Activated CD4-positive, alpha-beta T cell treated with anti-CD3 and anti-CD28 coated beads, Interleukin-2, amount 50 U/mL, for 4 hours (primary cell): Measurements from ENCODE around the gene CTSD.

Experiments
- DNase-seq, 2 experiments: peaks; one replicate each; pipeline ENCODE4 v3.0.0-alpha.2; 2020

The CTSD gene

DNA sequence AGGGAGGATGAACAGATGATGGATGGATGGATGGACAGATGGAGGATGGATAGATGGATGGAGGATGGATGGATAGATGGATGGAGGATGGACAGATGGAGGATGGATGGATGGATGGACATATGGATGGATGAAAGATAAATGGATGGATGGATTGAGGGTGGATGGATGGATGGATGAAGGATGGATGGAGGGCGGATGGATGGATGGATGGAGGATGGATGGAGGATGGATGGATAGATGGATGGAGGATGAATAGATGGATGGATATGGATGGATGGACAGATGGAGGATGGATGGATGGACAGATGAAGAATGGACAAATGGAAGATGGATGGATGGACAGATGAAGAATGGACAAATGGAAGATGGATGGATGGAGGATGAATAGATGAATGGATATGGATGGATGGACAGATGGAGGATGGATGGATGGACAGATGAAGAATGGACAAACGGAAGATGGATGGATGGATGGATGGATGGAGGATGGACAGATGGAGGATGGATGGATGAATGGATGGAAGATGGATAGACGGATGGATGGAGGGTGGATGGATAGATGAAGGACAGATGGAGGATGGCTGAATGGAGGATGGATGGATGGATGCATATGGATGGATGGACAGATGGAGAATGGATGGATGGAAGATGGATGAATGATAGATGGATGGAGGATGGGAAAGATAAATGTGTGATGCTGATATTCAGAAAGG is 20.7 kb downstream of the CTSD start:
- DNase-seq: no peak

- DNase-seq: no peak
Observed at GRCh38 chr11:1742371-1742770, 21.4 kb downstream of the CTSD start.

DNA sequence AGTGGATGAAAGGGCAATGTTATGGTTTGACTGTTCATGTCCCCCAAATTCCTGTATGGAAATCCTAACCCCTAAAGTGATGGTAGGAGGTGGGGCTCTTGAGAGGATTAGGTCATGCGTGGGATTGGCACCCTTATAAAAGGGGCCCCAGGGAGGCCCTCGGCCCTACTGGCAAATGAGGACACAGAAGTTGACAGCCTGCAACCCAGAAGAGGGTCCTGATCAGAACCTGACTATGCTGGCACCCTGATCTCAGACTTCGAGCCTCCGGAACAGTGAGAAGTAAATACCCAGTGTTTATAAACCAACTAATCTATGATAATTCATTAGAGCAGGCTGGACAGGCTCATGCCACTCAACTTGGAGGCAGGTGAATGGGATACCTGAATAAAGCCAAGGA is 22.0 kb downstream of the CTSD start:
- DNase-seq: no peak

GRCh38 chr11:1740786-1741530 is 22.8 kb downstream of the CTSD start:
- no peak for DNase-seq

GRCh38 chr11:1739576-1739975 is 24.2 kb downstream of the CTSD start:
- DNase-seq: no peak

GRCh38 chr11:1738380-1738779 is 25.3 kb downstream of the CTSD start:
- DNase-seq: no peak

DNA sequence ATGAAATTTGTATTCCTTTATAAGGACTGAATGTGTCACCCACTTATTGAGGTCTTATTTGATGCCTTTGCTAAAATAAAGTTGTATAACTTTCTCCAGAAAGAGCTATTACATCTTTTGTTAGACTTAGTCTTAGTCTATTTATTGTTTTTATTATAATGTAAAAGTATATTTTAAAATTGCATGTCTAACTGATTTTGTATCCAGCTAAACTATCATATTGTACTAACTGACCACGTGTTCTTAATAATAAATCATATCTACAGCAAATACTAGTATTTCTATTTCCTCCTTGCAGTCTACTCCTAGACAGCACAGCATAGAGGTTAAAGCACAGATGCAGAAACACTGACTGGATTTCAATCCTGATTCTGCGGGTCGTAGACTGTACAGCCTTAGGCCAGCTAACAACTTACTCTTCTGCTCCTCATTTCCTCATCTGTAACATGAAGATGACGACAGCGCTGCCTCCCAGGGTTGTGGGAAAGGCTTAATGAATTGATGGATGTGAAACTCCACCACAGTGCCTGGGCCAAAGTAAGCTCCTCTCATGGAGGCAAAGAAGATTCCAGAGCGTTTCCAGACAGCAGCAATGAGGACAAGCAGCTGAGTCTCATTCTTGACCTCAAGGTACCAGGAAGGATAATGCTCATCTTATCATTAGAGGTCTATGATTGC is 26.5 kb downstream of the CTSD start:
- no peak for DNase-seq

GRCh38 chr11:1736447-1736992 is 27.2 kb downstream of the CTSD start:
- DNase-seq: no peak

DNA sequence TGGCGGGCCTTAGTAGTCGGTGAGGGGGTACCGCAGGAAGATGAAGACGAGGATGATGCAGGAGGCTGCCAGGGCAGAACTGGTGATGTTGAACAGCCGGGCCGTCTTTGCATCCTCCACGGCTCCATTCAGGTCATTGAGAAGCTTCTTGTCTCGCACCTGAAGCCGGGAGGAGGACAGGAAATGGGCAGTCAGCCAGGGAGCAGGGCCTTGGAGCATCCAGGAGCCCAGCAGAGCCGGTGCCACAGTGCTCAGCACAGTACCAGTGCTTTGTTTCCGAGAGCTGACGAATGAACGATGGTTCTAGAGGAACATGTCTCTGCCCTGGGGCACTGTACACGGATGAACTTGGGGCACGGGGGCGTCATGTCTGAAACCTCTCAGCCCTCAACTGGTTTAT is 28.5 kb downstream of the CTSD start:
- DNase-seq: no peak

DNA sequence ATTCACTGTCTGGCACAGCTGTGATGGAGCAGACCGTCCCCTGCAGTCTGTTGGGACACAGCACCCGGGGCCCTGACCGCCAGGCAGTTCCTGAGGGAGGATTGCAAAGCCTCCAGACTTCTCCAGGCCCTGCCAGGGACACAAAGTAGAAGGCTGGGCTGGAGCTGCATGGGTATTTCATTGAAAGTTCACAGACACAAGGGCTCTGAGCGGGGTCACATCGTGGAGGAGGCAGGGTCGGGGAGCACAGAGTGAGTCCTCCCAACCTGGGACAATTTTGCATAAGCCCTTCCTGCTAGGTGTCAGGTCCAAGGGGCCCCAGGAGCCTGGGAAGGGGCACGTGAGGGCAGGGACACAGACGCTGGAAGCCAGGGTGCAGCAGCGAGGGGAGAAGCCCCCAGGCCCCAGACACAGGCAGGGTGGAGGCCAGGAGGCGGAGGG is 29.1 kb downstream of the CTSD start:
- DNase-seq: no peak

DNA sequence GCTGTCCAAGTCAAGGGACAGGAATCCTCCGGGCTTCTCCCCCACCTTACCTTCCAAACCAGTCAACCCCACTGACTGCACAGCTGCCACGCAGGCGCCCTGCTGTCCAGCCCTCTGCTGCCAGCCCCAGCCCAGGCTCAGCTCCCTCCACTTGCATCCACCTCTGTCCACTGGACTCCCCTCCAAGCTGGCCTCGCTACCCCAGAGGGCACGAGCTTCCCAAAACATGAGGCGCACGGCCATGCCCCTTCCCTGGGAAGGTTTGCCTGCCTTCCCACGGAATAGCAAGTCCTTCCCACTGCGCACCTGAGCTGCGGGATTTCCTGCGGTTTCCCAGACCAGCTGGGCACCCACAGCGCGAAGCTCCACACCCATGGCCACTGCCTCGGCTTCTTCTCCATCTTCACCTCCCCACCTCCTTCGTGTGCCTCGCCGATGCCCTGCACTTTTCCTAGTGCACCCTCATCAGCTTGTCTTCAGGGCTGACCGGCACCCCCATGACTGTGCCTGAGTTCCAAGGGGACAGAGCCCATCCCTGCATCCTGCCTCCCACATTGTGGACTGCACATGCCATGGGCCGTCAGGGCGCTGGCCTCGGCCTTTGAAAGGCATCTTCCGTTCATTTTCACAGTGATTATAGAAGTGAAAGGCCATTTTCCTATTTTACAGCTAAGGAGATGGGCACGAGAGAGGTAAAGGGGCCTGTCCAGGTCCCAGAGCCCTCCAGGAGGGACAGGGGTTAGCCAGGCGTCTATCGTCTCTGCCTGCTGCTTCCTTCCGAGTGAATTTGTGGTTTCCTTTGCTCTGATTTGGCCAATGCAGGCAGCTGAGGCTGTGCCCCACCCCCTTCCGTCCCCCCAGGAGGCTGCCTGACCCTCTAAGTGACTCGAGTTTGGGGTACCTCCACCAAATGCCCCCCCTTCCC is 29.7 kb downstream of the CTSD start:
- DNase-seq: no peak

GRCh38 chr11:1733009-1733715 is 30.6 kb downstream of the CTSD start:
- no peak for DNase-seq

- DNase-seq: no peak
Observed at GRCh38 chr11:1732418-1733008, 31.2 kb downstream of the CTSD start.

GRCh38 chr11:1731451-1732059 is 32.2 kb downstream of the CTSD start:
- no peak for DNase-seq

DNA sequence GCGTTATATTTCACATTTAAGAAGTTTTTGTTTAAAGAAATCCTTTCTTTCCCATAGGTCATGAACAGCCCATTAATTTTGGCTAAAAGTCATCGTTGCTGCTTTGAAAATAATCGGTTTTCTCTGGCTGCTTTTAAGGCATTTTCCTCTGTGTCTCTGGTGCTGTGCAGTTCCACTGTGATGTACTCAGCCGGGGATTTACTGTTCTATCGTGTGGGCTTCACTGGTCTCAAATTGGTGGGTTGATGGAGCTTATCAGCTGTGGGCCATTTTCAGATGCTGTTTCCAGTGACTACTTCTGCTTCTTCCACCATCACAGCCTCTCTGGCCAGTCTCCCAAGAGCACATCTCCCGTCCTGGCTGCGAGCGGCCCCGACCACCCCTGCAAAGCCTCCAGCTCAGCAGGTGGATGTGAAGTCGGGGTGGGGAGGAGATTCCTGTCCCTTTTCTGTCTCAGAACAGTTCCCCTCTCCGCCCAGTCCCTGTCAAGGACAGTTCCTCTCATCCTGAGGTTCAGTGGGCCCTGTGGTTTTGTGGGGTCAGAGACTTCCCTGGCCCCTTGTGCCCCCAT is 33.6 kb downstream of the CTSD start:
- DNase-seq: no peak

GRCh38 chr11:1729692-1730011 is 34.1 kb downstream of the CTSD start:
- no peak for DNase-seq

DNA sequence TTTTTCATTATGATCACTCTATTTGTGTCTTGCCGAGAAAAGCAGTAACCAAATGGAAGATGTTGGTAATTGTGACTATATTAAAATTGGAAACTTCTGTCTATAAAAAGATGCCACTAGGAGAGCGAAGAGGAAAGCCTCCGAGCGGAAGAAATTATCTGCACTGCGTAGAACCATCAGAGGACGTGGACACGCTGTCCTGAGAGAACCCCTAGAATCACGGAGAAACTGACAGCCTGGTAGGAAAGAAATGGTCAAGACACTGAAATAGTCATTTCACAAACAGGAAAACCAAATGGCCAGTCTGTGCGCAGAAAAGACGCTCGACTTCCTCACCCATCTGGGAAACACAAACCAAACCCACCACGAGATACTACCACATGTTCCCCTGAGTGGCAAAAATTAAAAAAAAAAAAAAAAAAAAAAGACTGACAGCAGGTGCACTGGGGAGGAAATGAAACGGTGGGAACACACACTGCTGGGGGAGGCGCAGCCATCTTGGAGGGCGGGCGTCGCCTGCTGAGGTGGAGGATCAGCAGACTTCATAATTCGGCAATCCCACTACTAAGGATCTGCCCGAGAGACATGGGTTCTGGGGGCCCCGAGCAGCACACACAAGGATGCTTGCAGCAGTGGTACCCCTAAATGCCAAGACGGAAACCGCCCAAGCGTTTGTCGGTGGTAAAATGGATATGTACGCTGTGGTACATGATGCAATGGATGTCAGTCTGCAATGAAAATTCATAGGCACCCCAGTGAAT is 34.6 kb downstream of the CTSD start:
- DNase-seq: no peak

GRCh38 chr11:1728301-1728700 is 35.4 kb downstream of the CTSD start:
- no peak for DNase-seq

- DNase-seq: no peak
Observed at GRCh38 chr11:1727861-1728260, 35.9 kb downstream of the CTSD start.

- DNase-seq: no peak
Observed at GRCh38 chr11:1727096-1727690, 36.5 kb downstream of the CTSD start.
